Stimulated activated CD8-positive, alpha-beta memory T cell treated with anti-CD3 and anti-CD28 coated beads, Interleukin-4, amount 100 ng/mL, for 48 hours (primary cell): ENCODE measurements around the gene NPBWR2.

Experiments used
- DNase-seq: peaks from one replicate; pipeline ENCODE4 v3.0.0-alpha.2; 2020

The NPBWR2 gene

GRCh38 chr20:64083804-64084684 is 23.3 kb downstream of the NPBWR2 start, which contains the start of gene LKAAEAR1:
Gene LKAAEAR1, minus strand, starts transcription at chr20:64084398. Its CDS starts 179 bp downstream, at chr20:64084219.
- DNase-seq, result no peak

GRCh38 chr20:64083378-64083803 is 24.0 kb downstream of the NPBWR2 start:
- DNase-seq, result peak; percentile 85

GRCh38 chr20:64082820-64083377 is 24.5 kb downstream of the NPBWR2 start:
- no peak for DNase-seq

- no peak for DNase-seq
These were observed 25.1 kb downstream of the NPBWR2 start for GRCh38 chr20:64082126-64082731.

GRCh38 chr20:64081624-64081964 is 25.8 kb downstream of the NPBWR2 start:
- DNase-seq, result no peak

- no peak for DNase-seq
These were observed 26.3 kb downstream of the NPBWR2 start for GRCh38 chr20:64080813-64081623.

- DNase-seq, result no peak
These were observed 27.2 kb downstream of the NPBWR2 start, which contains the start of gene OPRL1 for GRCh38 chr20:64080013-64080812. Gene OPRL1, plus strand, starts transcription at chr20:64080082. Its CDS starts 12,639 bp downstream, at chr20:64092721.

GRCh38 chr20:64079273-64080012 is 27.9 kb downstream of the NPBWR2 start, which contains the start of gene RGS19:
Gene RGS19, minus strand, starts transcription at chr20:64079518. Its CDS starts 2,632 bp downstream, at chr20:64076886.
- peak; percentile 75 for DNase-seq

- no peak for DNase-seq
These were observed 28.5 kb downstream of the NPBWR2 start for GRCh38 chr20:64078934-64079272.

- DNase-seq, result peak; percentile 68
These were observed 29.4 kb downstream of the NPBWR2 start for GRCh38 chr20:64077876-64078551.

- DNase-seq, result no peak
These were observed 29.9 kb downstream of the NPBWR2 start for GRCh38 chr20:64077541-64077875.

- peak; percentile 66 for DNase-seq
These were observed 30.3 kb downstream of the NPBWR2 start for GRCh38 chr20:64077094-64077493.

- DNase-seq, result no peak
These were observed 31.0 kb downstream of the NPBWR2 start for GRCh38 chr20:64076061-64076997.

- no peak for DNase-seq
These were observed 31.8 kb downstream of the NPBWR2 start for GRCh38 chr20:64075556-64075955.

- DNase-seq, result no peak
These were observed 32.4 kb downstream of the NPBWR2 start for GRCh38 chr20:64074963-64075362.

GRCh38 chr20:64074184-64074789 is 33.1 kb downstream of the NPBWR2 start:
- DNase-seq, result no peak

- no peak for DNase-seq
These were observed 33.7 kb downstream of the NPBWR2 start for GRCh38 chr20:64073476-64074183.

GRCh38 chr20:64072498-64073063 is 34.8 kb downstream of the NPBWR2 start:
- DNase-seq, result no peak
